Measurements from ENCODE around the gene HBD. TPM values are rescaled to one million over a fixed set of nuclear protein-coding genes. Genes with fewer than 3 reads are reported as not detected.

Gene HBD
- total RNA-seq, 1 experiment from 2014 or later: not detected

- H3K27me3 ChIP-seq (ENCODE audit: insufficient read depth, low read depth): no peaks in the 10 kb centered on the region
- no TSS peak for BruUV-seq (replicated peaks)
- H2AFZ ChIP-seq: no peak overlapping the region
- no peaks in the 10 kb centered on the region for H3K9me3 ChIP-seq (ENCODE audit: insufficient read depth, low read depth)
- TF ChIP-seq, protein P1, sequence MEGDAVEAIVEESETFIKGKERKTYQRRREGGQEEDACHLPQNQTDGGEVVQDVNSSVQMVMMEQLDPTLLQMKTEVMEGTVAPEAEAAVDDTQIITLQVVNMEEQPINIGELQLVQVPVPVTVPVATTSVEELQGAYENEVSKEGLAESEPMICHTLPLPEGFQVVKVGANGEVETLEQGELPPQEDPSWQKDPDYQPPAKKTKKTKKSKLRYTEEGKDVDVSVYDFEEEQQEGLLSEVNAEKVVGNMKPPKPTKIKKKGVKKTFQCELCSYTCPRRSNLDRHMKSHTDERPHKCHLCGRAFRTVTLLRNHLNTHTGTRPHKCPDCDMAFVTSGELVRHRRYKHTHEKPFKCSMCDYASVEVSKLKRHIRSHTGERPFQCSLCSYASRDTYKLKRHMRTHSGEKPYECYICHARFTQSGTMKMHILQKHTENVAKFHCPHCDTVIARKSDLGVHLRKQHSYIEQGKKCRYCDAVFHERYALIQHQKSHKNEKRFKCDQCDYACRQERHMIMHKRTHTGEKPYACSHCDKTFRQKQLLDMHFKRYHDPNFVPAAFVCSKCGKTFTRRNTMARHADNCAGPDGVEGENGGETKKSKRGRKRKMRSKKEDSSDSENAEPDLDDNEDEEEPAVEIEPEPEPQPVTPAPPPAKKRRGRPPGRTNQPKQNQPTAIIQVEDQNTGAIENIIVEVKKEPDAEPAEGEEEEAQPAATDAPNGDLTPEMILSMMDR (conservative IDR thresholded peaks at IDR 0.05): no peak
- no peak for TF ChIP-seq EZH2 (IDR thresholded peaks at IDR 0.05; ENCODE audit: low read depth)
- POLR2A ChIA-PET (ENCODE audit: unreplicated experiment): no interaction called here
- no peak overlapping the region for H3K27ac ChIP-seq
- H3K4me3 ChIP-seq: no peak overlapping the region
- H3F3A ChIP-seq (ENCODE audit: insufficient read depth, low read depth): no peaks in the 10 kb centered on the region
- H4K20me1 ChIP-seq (ENCODE audit: insufficient read depth): no peaks in the 10 kb centered on the region
- no peak for DNase-seq
- intact Hi-C loops (cut with micrococcal nuclease; ENCODE audit: unreplicated experiment): no loop called here
- H3K36me3 ChIP-seq (ENCODE audit: low read depth): no peaks in the 10 kb centered on the region
- no peaks in the 10 kb centered on the region for H3K79me2 ChIP-seq (ENCODE audit: low read depth)
- no peaks in the 10 kb centered on the region for H3K9me2 ChIP-seq (ENCODE audit: insufficient read depth)
- H3K4me2 ChIP-seq: no peak overlapping the region
- CTCF ChIA-PET: no interaction called here
- H3K4me1 ChIP-seq (replicated peaks; ENCODE audit: insufficient read depth): no peaks in the 10 kb centered on the region
These were observed 36.0 kb downstream of the HBD start for GRCh38 chr11:5198285-5198684.

DNA sequence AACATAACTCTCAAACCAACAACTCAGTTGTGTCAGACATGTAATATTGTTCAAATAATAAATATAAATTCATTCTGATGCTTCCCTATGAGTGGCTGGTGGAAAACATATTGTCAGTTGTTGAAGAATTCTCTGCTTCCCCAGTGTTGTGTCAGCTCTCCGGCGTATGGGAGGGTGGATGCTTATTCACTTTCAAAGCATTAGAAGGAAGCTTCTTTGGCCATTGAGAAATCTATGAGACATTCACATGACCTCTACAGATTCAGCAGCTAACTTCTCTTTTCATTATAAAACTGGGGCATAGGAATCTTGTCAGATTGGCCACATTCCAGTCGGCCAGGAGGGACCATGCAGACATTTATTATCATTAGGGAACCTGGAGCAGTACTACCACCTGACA lies 36.7 kb downstream of the HBD start:
- intact Hi-C loops (cut with micrococcal nuclease; ENCODE audit: unreplicated experiment): no loop called here
- H3K27me3 ChIP-seq (ENCODE audit: insufficient read depth, low read depth): no peaks in the 10 kb centered on the region
- no peaks in the 10 kb centered on the region for H3K79me2 ChIP-seq (ENCODE audit: low read depth)
- POLR2A ChIA-PET (ENCODE audit: unreplicated experiment): no interaction called here
- H3K4me2 ChIP-seq: no peak overlapping the region
- H4K20me1 ChIP-seq (ENCODE audit: insufficient read depth): no peaks in the 10 kb centered on the region
- DNase-seq: no peak
- CTCF ChIA-PET: no interaction called here
- no peaks in the 10 kb centered on the region for H3K36me3 ChIP-seq (ENCODE audit: low read depth)
- no peaks in the 10 kb centered on the region for H3K4me1 ChIP-seq (replicated peaks; ENCODE audit: insufficient read depth)
- BruUV-seq (replicated peaks): no TSS peak
- H3K4me3 ChIP-seq: no peak overlapping the region
- no peak for TF ChIP-seq EZH2 (IDR thresholded peaks at IDR 0.05; ENCODE audit: low read depth)
- TF ChIP-seq, protein P1 (conservative IDR thresholded peaks at IDR 0.05): no peak
- H3K27ac ChIP-seq: no peak overlapping the region
- H3K9me2 ChIP-seq (ENCODE audit: insufficient read depth): no peaks in the 10 kb centered on the region
- no peaks in the 10 kb centered on the region for H3K9me3 ChIP-seq (ENCODE audit: insufficient read depth, low read depth)
- no peaks in the 10 kb centered on the region for H3F3A ChIP-seq (ENCODE audit: insufficient read depth, low read depth)
- no peak overlapping the region for H2AFZ ChIP-seq

- Histone ChIP-seq H3K27me3 (ENCODE audit: insufficient read depth, low read depth) (no peaks in the 10 kb centered on the region), H4K20me1 (ENCODE audit: insufficient read depth) (no peaks in the 10 kb centered on the region), H3K9me3 (ENCODE audit: insufficient read depth, low read depth) (no peaks in the 10 kb centered on the region), H3K9me2 (ENCODE audit: insufficient read depth) (no peaks in the 10 kb centered on the region), H3F3A (ENCODE audit: insufficient read depth, low read depth) (no peaks in the 10 kb centered on the region), H3K36me3 (ENCODE audit: low read depth) (no peaks in the 10 kb centered on the region), H2AFZ (no peak overlapping the region), H3K27ac (no peak overlapping the region), H3K4me1 (replicated peaks; ENCODE audit: insufficient read depth) (no peaks in the 10 kb centered on the region), H3K79me2 (ENCODE audit: low read depth) (no peaks in the 10 kb centered on the region), H3K4me3 (no peak overlapping the region), H3K4me2 (no peak overlapping the region)
- ChIA-PET POLR2A (ENCODE audit: unreplicated experiment) (no interaction called here), CTCF (interaction anchor here (0.7 kb wide), 1 partner anchor 575 kb away, joined by 8 read pairs; no protein-coding TSS in a partner anchor)
- no TSS peak for BruUV-seq (replicated peaks)
- DNase-seq: no peak
- intact Hi-C loops (cut with micrococcal nuclease; ENCODE audit: unreplicated experiment): no loop called here
- TF ChIP-seq, protein P1 (conservative IDR thresholded peaks at IDR 0.05): no peak
- TF ChIP-seq EZH2 (IDR thresholded peaks at IDR 0.05; ENCODE audit: low read depth): no peak
These were observed 37.6 kb downstream of the HBD start for GRCh38 chr11:5196731-5197130.

Measured in PC-9 (cell line).